ENCODE measurements around the gene GFER. TPM values are rescaled to one million over a fixed set of nuclear protein-coding genes. Genes with fewer than 3 reads are reported as not detected.
"Not testable (repeated sequence)": the region's sequence is repeated elsewhere in the genome, so short reads cannot be mapped to it uniquely, and the experiment has no call there.

The GFER gene
- total RNA-seq, 1 experiment from 2014 or later = 85.5 TPM

- not testable (repeated sequence) for DNase-seq (ENCODE audit: low read depth)
Observed at GRCh38 chr16:1957434-1958142, 26.4 kb upstream of the GFER start.

- not testable (repeated sequence) for DNase-seq (ENCODE audit: low read depth)
Observed at GRCh38 chr16:1958143-1958491, 25.9 kb upstream of the GFER start.

DNA sequence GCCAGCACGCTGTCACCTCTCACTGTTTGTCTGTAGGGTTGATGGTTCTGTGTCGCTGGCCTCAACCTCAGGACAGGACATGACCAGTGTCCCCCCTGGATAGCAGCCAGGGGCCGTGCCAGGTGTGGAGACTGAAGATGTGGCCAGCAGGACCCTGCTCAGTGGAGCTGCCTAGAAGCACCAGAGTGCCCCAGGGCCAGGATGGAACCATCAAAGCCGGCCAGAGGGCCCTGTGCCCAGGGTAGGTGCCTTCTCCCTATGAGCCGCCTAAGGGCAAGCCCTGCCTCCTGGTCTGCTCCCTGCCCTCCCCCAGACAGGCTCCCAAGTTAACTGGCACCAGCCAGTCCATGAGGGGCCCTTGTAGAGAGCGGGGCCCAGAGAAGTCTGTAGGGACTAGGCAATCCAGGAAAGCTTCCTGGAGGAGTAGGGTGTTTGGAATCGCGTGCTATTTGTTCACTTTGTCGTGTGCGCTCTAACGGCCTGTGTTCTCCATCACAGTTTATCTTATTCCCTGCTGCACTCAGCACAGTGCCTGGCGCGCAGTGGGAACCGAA lies 25.2 kb upstream of the GFER start:
- no peak for DNase-seq (ENCODE audit: low read depth)

GRCh38 chr16:1959269-1960039 lies 24.5 kb upstream of the GFER start, which contains the start of gene NDUFB10:
Gene NDUFB10, plus strand, starts transcription at chr16:1959538. Its CDS starts 87 bp downstream, at chr16:1959625.
- peak; percentile 87 for DNase-seq (ENCODE audit: low read depth)

- peak; percentile 81 for DNase-seq (ENCODE audit: low read depth)
Observed at GRCh38 chr16:1960665-1961630, 23.0 kb upstream of the GFER start.

- peak; percentile 71 for DNase-seq (ENCODE audit: low read depth)
Observed at GRCh38 chr16:1961651-1962067, 22.3 kb upstream of the GFER start.

GRCh38 chr16:1962161-1963153 lies 21.5 kb upstream of the GFER start:
- not testable (repeated sequence) for DNase-seq (ENCODE audit: low read depth)

GRCh38 chr16:1963806-1964505 lies 20.0 kb upstream of the GFER start:
- peak; percentile 44 for DNase-seq (ENCODE audit: low read depth)

- peak; percentile 96 for DNase-seq (ENCODE audit: low read depth)
Observed at GRCh38 chr16:1964506-1965395, 19.2 kb upstream of the GFER start, which contains the start of gene RPS2. Gene RPS2, minus strand, starts transcription at chr16:1964826. Its CDS starts 201 bp downstream, at chr16:1964625.

DNA sequence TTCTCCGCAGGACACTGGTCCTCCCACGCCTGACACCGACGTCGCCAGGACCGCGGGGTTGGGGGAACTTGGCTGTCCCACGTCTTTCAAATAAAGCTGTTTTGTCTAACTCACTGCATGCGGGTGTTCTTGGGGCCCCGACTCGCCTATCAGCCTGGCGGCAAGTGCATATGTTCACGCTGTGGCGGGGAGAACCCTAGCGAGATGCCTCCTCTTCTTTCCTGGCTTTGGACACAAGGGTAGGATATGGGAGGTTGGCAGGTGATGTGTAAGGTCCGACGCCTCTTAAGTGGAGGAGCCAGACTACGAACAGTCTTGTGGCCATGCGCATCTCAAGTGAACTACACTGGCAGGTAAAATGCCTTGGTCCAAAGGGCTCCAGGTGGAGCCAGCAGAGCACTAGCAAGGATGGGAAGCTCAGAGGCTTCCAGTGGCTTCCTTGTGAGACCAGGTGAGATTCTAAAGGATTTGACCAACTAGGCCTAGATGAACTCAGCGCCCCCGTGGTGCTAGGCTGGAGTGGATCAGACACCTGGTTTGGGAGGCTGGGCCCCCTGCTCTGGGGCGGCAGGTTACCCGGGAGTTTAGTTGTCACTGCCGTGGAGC lies 18.5 kb upstream of the GFER start:
- no peak for DNase-seq (ENCODE audit: low read depth)

DNA sequence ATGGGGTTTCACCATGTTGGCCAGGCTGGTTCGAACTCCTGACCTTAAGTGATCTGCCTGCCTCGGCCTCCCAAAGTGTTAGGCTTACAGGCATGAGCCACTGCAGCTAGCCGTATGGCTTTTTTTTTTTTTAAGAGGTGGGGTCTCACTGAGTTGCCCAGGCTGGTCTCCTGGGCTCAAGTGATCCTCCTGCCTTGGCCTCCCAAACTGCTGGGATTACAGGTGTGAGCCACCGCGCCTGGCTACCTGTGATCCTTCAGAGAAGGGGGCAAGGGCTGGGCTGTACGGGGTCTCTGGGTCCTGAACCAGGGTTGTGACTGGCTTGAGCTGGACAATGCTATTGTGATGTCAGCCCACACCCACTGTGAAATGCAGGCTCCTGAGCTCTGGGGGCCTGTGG lies 17.5 kb upstream of the GFER start, which contains the start of gene RNF151:
RNF151 (plus strand) TSS at position 397 of the 400 bp plus-strand sequence. CDS start 26 bp downstream, outside the sequence.
- DNase-seq (ENCODE audit: low read depth) = no peak

DNA sequence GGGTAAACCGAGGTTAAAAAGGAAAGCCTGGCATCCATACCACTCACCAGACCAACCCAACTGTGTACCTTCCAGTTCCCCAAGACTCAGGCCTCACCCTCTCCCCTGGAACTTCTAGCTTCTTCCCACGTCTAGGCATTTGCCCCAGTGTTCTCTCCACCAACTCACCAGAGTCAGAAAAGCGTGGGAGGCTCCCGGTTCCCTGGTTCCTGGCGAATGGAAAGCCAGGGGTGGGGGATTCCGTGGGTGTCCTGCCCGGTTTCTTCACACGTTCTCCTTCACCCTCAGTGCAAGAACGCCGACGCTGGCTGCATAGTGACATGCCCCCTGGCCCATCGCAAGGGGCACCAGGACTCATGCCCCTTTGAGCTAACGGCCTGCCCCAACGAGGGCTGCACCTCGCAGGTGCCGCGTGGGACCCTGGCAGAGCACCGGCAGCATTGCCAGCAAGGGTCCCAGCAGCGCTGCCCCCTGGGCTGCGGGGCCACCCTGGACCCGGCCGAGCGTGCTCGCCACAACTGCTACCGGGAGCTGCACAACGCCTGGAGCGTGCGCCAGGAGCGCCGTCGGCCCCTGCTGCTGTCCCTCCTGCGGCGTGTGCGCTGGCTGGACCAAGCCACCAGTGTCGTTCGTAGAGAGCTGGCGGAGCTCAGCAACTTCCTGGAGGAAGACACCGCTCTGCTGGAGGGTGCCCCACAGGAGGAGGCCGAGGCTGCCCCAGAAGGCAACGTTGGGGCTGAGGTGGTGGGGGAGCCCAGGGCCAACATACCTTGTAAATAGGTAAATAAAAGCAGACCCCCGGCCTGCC lies 15.6 kb upstream of the GFER start:
- DNase-seq (ENCODE audit: low read depth) = no peak

DNA sequence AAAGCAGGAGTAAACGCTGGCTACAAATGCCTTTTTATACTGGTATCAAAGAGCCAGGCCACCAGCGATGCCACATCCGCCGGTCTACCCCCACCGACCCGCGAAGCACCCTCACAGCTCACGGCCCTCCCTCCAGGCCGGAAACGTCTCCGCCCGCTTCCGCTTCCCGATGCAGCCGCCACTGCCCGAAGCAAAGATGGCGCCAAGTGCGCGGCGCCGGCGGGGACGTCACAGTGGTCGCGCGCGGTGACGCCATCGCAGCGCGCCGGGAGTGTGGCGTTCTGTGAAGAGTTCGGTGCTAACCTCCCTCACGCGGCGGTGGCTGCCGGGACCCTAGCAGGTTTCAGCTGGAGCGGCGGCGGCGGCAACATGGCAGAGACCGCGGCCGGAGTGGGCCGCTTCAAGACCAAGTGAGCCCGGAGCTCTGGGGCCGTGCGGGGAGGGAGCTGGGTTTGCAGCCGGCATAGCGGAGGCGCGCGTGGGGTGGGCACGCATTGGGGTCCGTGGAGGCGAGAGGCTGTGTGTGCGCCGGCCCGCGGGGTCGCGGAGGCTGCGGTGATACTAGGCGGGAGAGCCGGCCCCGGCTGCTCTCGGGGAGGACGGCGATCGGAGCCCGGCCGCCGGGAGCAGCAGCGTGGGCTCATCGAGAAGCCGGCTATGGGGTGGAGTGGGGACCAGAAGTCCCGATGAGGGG lies 12.1 kb upstream of the GFER start, which contains the start of gene TBL3:
TBL3 (plus strand) TSS at position 258 of the 694 bp plus-strand sequence; CDS start at position 370, 112 bp downstream.
- DNase-seq (ENCODE audit: low read depth) = peak; percentile 94

- DNase-seq (ENCODE audit: low read depth) = no peak
Observed at GRCh38 chr16:1972490-1972877, 11.5 kb upstream of the GFER start.

GRCh38 chr16:1973461-1974156 lies 10.4 kb upstream of the GFER start:
- DNase-seq (ENCODE audit: low read depth) = no peak
